Adrenal gland (tissue), 5 donors: ENCODE measurements around the gene SPATA33.

Experiments used
- CTCF ChIP-seq, 6 experiments: fragments of 450-650 bp in 4 of 6; fragments of 200-600 bp in 2 of 6; sonication (generic) in 1 of 6; IDR thresholded peaks; 1 replicate in 5 of 6; 2 replicates in 1 of 6; pipeline versions ENCODE4 v1.5.1 to v1.8.0; 2016 to 2021; ENCODE audit warnings: antibody characterized with exemption in 6 of 6, mild to moderate bottlenecking in 2 of 6, moderate library complexity in 1 of 6
- POLR2A ChIP-seq, 2 donors: fragments of 450-650 bp; IDR thresholded peaks; one replicate each; pipeline ENCODE4 v1.6.1; 2017; ENCODE audit warnings: antibody characterized with exemption in 2 of 2, mild to moderate bottlenecking in 2 of 2, moderate library complexity in 1 of 2
- donor health status: DM: no; HTN: no; CAD: no.

GRCh38 chr16:89623511-89624261 lies 34.0 kb upstream of the SPATA33 start:
- no peak for TF ChIP-seq POLR2A (IDR thresholded peaks at IDR 0.05)
- no peak for TF ChIP-seq CTCF (IDR thresholded peaks at IDR 0.05)
